Activated naive CD4-positive, alpha-beta T cell treated with anti-CD3 and anti-CD28 coated beads, Interleukin-2, amount 50 U/mL, for 72 hours (primary cell): ENCODE data around the gene ANKRD44. TPM values are rescaled to one million over a fixed set of nuclear protein-coding genes. Genes with fewer than 3 reads are reported as not detected.

Experiments used
- ATAC-seq, 2 donors: fragments of 150-1000 bp; cut with Tn5 transposase; 2 replicates each; pipeline ENCODE4 v1.10.0; 2021; ENCODE audit warnings: mild to moderate bottlenecking in 2 of 2, moderate library complexity in 2 of 2
- DNase-seq, 2 donors: peaks; one replicate each; pipeline ENCODE4 v3.0.0; 2021 to 2022; ENCODE audit warnings: low spot score in 2 of 2
- H3K27ac Mint-ChIP-seq, 2 donors: one replicate each; pipeline ENCODE4 v1.8.0; 2022; ENCODE audit warnings: mild to moderate bottlenecking in 2 of 2, mixed read lengths in 2 of 2
- H3K36me3 Mint-ChIP-seq, 2 donors: one replicate each; pipeline ENCODE4 v1.8.0; 2022; ENCODE audit warnings: mixed read lengths in 2 of 2
- H3K9me3 Mint-ChIP-seq, 2 donors: one replicate each; pipeline ENCODE4 v1.8.0; 2022; ENCODE audit warnings: mixed read lengths in 2 of 2
- total RNA-seq, 2 donors: library from RNA; stranded (reverse); gene quantifications; one replicate each; pipeline ENCODE4 v1.2.3, GENCODE V29; 2022

Gene ANKRD44
- total RNA-seq, 2 donors from 2014 or later: 103 to 130 TPM

- ATAC-seq (peak in 1 of 2 donors; percentile 63), DNase-seq (no peak)
- H3K36me3 Mint-ChIP-seq: peaks cover 0 to 28% of the 10 kb centered on the region in 2 donors
- peaks cover 0 to 4% of the 10 kb centered on the region in 2 donors for H3K9me3 Mint-ChIP-seq
- H3K27ac Mint-ChIP-seq: peak overlapping the region; percentile 29 to 89
These were observed 31.5 kb downstream of the ANKRD44 start for GRCh38 chr2:197278799-197279763.

DNA sequence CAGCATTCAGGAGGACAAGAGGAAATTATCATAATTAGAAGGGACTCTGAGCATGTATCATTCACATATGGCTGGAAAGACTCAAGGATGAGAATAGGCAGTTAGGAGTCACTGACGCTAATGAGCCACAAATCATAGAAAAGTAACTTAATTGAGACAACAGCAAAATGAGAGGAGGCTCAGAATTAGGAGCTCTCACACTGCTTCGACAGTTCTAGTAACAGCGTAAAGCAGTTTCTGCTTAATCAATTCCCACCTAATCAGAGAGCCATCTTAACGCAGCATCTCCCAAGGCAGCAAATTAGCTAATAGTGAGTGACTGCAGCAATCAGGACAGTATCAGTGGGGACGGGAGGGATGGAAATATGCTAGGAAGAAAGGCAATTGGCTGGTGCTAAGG, 32.8 kb downstream of the ANKRD44 start:
- H3K27ac Mint-ChIP-seq: no peak overlapping the region
- ATAC-seq (no peak), DNase-seq (no peak)
- H3K9me3 Mint-ChIP-seq: peaks cover 0 to 4% of the 10 kb centered on the region in 2 donors
- H3K36me3 Mint-ChIP-seq: peaks cover 0 to 28% of the 10 kb centered on the region in 2 donors

DNA sequence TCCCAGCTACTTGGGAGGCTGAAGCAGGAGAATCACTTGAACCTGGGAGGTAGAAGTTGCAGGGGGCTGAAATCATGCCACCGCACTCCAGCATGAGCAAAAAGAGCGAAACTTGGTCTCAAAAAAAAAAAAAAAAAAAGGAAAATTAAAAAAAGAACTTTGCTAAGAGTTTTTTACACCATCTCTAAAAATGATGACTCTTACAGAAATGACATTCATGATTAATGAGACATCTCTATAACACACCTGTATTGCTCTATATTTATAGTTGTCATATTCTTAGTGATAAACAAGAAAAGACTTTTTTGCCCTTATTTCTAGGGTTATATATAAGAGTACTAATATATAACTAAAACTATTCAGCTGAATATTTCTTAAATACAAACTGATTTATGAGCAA, 34.4 kb downstream of the ANKRD44 start:
- ATAC-seq: no peak
- peak overlapping the region in 1 of 2 donors; percentile 51 for H3K27ac Mint-ChIP-seq
- H3K36me3 Mint-ChIP-seq: peaks cover 0 to 28% of the 10 kb centered on the region in 2 donors

GRCh38 chr2:197274937-197275336, 35.6 kb downstream of the ANKRD44 start:
- peaks cover 0 to 24% of the 10 kb centered on the region in 2 donors for H3K36me3 Mint-ChIP-seq
- H3K9me3 Mint-ChIP-seq: peaks cover 0 to 4% of the 10 kb centered on the region in 2 donors
- ATAC-seq: peak in 1 of 2 donors; percentile 17
- peak overlapping the region; percentile 69 to 85 for H3K27ac Mint-ChIP-seq
- DNase-seq: no peak

More for the DNA sequence above, 34.4 kb downstream of the ANKRD44 start:
- peaks cover 0 to 4% of the 10 kb centered on the region in 2 donors for H3K9me3 Mint-ChIP-seq
- no peak for DNase-seq

DNA sequence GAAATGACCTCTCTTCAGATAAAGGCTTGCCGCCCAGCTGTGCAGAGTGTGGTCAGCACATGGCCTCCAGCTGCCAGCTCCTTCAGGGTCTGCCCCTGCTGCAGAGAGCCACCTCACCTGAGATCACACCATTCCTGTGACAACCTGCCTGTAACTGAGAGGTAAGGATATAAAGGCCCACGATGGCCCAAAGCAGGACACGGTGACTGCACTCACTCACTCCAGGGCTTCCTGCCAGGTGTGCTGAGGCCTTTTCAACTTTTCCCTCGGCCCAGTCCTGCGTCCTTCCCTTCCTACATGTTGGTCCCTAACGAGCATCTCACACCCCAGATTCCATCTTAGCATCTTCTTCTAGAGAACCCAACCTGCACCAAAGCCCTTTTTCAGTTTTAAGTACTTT, 36.2 kb downstream of the ANKRD44 start:
- Mint-ChIP-seq H3K27ac (peak overlapping the region; percentile 69 to 85), H3K9me3 (peaks cover 0 to 4% of the 10 kb centered on the region in 2 donors), H3K36me3 (peaks cover 0 to 18% of the 10 kb centered on the region in 2 donors)
- ATAC-seq (peak; percentile 9 to 15), DNase-seq (no peak)

DNA sequence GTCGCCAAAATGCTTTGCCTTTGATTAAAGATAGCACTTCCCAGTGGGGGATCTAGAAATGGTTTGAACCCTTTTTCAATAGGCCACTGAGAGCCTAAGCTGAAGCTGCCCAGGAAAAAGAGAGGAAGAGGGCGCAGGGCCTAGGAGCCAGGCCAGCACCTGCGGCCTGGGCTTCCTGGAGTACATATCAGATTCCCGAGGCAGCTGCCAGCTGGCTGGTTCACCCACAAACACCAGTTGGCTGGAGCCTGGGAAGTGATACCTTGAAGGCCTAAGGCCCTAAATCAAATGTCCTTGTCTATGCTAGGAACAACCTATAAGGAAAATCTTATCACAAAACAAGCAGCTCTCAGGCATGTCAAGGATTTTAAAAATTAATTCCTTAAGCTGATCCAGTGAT, 37.1 kb downstream of the ANKRD44 start:
- Mint-ChIP-seq H3K27ac (peak overlapping the region in 1 of 2 donors; percentile 55), H3K9me3 (peaks cover 0 to 4% of the 10 kb centered on the region in 2 donors), H3K36me3 (peaks cover 0 to 15% of the 10 kb centered on the region in 2 donors)
- DNase-seq (no peak), ATAC-seq (no peak)

GRCh38 chr2:197270601-197271000, 40.0 kb downstream of the ANKRD44 start:
- H3K9me3 Mint-ChIP-seq: peaks cover 0 to 3% of the 10 kb centered on the region in 2 donors
- peaks cover 0 to 19% of the 10 kb centered on the region in 2 donors for H3K36me3 Mint-ChIP-seq
- no peak for ATAC-seq
- no peak for DNase-seq
- H3K27ac Mint-ChIP-seq: peak overlapping the region; percentile 6 to 66

- no peak for DNase-seq
- Mint-ChIP-seq H3K9me3 (no peaks in the 10 kb centered on the region), H3K27ac (peak overlapping the region; percentile 66 to 68), H3K36me3 (peaks cover 0 to 12% of the 10 kb centered on the region in 2 donors)
- no peak for ATAC-seq
These were observed 40.8 kb downstream of the ANKRD44 start for GRCh38 chr2:197269815-197270214.

DNA sequence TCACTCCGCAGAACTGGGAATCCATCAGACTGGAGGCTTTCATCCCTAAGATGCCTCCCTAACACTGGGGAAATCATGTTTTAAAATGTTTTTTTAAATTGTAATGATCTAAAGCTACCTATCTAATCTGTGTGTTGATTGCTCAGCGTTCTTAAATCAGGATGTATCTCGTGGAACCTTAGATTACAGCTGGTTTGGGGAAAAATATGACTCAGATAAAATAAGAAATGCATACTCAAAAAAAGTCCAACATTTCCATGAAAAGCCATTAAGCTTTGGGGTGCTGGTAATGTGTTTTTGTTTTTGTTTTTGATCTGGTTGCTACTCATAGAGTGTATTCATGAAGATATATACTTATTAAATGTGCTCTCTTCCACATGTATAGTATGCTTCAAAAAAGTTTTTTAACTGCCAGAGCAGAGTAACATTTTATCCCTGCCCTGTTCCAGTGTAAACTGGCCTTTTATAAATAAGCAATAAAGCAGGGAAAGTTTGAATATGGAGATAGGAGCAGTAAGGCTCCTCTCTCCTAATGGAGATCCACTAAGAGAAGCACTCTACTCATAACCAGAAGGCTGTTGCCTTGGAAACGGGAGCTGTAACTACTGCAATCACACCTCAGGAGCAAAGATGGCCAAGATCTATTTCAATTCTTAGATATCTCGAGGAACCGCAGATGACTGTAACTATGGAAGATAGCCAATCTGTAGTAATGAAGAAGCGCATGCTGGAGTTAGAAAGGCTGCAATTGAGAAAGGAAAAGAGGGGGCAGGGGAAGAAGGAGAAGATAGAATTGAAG, 41.6 kb downstream of the ANKRD44 start:
- Mint-ChIP-seq H3K9me3 (no peaks in the 10 kb centered on the region), H3K27ac (peak overlapping the region; percentile 66 to 68), H3K36me3 (peaks cover 0 to 7% of the 10 kb centered on the region in 2 donors)
- DNase-seq (peak in 1 of 2 donors; percentile 61), ATAC-seq (peak; percentile 74 to 89)

GRCh38 chr2:197266477-197266876, 44.1 kb downstream of the ANKRD44 start:
- Mint-ChIP-seq H3K27ac (peak overlapping the region; percentile 25 to 84), H3K9me3 (no peaks in the 10 kb centered on the region), H3K36me3 (peaks cover 8 to 16% of the 10 kb centered on the region in 2 donors)
- DNase-seq (no peak), ATAC-seq (peak; percentile 60 to 81)

DNA sequence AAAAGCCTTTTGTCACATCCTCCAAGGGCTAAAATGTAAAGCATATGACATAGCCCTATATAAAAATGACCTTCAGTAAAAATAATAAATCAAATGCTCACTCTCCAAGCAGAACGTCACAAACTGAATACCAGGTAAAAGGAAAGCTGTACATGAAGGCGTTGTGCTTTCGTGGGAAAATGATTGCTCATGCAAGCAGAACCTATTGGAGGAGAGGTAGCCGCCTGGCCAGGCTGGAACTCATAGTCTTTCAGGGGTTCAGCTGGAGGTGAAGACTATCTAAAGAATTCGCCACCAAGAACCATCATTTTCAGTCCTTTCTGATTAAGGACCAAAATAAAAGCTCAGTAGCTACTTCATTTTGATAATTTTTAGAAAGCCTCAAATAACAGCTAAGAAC, 44.7 kb downstream of the ANKRD44 start:
- ATAC-seq (no peak), DNase-seq (no peak)
- Mint-ChIP-seq H3K9me3 (no peaks in the 10 kb centered on the region), H3K36me3 (peaks cover 8 to 16% of the 10 kb centered on the region in 2 donors), H3K27ac (peak overlapping the region; percentile 83 to 84)

- H3K36me3 Mint-ChIP-seq: peaks cover 8 to 17% of the 10 kb centered on the region in 2 donors
- DNase-seq: no peak
- H3K9me3 Mint-ChIP-seq: no peaks in the 10 kb centered on the region
- ATAC-seq: no peak
- peak overlapping the region; percentile 83 to 84 for H3K27ac Mint-ChIP-seq
These were observed 45.5 kb downstream of the ANKRD44 start for GRCh38 chr2:197265036-197265435.

DNA sequence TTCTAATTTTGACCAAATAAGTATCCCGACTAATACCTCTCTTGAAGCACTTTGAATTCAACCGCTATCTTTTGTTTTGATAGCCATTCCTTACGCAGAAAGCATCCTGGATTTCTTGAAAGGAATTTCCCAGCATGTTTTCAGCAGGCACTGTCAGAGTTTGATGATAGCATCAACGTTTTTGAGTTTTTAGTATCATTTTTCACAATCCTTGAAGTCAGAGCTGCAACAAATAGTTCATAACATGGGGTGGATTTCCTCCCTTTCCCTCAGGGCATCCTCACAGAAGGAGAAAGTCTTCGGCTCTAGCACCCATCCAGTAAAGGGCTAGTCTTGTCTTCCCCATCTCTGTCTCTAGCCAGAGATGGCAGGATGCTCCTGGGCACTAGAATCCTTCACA, 46.2 kb downstream of the ANKRD44 start:
- H3K9me3 Mint-ChIP-seq: no peaks in the 10 kb centered on the region
- DNase-seq (no peak), ATAC-seq (no peak)
- H3K27ac Mint-ChIP-seq: peak overlapping the region; percentile 84 to 96
- peaks cover 8 to 23% of the 10 kb centered on the region in 2 donors for H3K36me3 Mint-ChIP-seq

- Mint-ChIP-seq H3K9me3 (no peaks in the 10 kb centered on the region), H3K27ac (peak overlapping the region; percentile 84 to 96), H3K36me3 (peaks cover 8 to 23% of the 10 kb centered on the region in 2 donors)
- ATAC-seq (no peak), DNase-seq (no peak)
These were observed 47.5 kb downstream of the ANKRD44 start for GRCh38 chr2:197263077-197263476.

GRCh38 chr2:197261808-197262226, 48.8 kb downstream of the ANKRD44 start:
- no peaks in the 10 kb centered on the region for H3K9me3 Mint-ChIP-seq
- ATAC-seq: no peak
- H3K27ac Mint-ChIP-seq: peak overlapping the region; percentile 84 to 96
- peaks cover 8 to 15% of the 10 kb centered on the region in 2 donors for H3K36me3 Mint-ChIP-seq
- DNase-seq: no peak

GRCh38 chr2:197259470-197259999, 51.0 kb downstream of the ANKRD44 start:
- Mint-ChIP-seq H3K36me3 (peaks cover 8 to 15% of the 10 kb centered on the region in 2 donors), H3K27ac (peak overlapping the region; percentile 63 to 84)
- peak; percentile 18 to 36 for ATAC-seq

More at GRCh38 chr2:197259470-197259999, 51.0 kb downstream of the ANKRD44 start:
- no peaks in the 10 kb centered on the region for H3K9me3 Mint-ChIP-seq
- no peak for DNase-seq
